Sciatic nerve (tissue), 2 donors: ENCODE measurements around the gene DCC. TPM values are rescaled to one million over a fixed set of nuclear protein-coding genes. Genes with fewer than 3 reads are reported as not detected.

Experiments used
- ATAC-seq: fragments of 200-7000 bp; cut with Tn5 transposase; one replicate; pipeline ENCODE4 v1.9.1; 2020; ENCODE audit warnings: mild to moderate bottlenecking, moderate library complexity
- DNase-seq: peaks from one replicate; pipeline ENCODE4 v3.0.0-alpha.2; 2020; ENCODE audit warnings: low spot score
- intact Hi-C: fragments of 100-400 bp; cut with DNase I; formaldehyde crosslinking; loops from one replicate; pipeline ENCODE4 v1.14.2; 2022
- total RNA-seq: library from RNA; stranded (reverse); fragmentation: NEBNext Ultra II Directional; extraction: Animal tissue kit (Norgen Biotek cat#: 25700); gene quantifications from one replicate; pipeline ENCODE4 v1.2.1, GENCODE V29; 2021
- donor health status: DM: no; HTN: no; CAD: no.
- donor health status: DM: no; HTN: no; CAD: no.

The DCC gene
- total RNA-seq, 1 donor from 2014 or later, result not detected

DNA sequence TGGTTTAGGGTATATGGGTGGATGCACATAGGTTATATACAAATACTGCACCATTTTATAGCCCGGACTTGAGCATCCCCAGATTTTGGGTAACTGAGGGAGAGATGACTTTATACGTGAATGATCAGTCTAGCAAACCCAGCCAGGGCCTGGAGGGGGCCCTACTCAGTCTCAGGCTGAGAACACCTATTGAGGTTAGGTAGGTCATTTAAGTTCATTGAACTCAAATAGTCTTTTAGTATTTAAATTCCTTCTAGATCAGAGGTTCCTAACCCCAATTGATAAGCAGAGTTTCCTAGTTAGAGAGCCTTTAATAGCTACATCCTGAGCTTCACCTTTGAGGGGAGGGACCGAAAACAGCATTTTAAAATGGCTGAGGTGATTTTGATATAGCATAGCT, 487.0 kb downstream of the DCC start:
- intact Hi-C loops, result no loop called here
- no peak for ATAC-seq
- no peak for DNase-seq

- DNase-seq (no peak), ATAC-seq (no peak)
- intact Hi-C loops, result no loop called here
These were observed 489.3 kb downstream of the DCC start for GRCh38 chr18:52829320-52829719.

DNA sequence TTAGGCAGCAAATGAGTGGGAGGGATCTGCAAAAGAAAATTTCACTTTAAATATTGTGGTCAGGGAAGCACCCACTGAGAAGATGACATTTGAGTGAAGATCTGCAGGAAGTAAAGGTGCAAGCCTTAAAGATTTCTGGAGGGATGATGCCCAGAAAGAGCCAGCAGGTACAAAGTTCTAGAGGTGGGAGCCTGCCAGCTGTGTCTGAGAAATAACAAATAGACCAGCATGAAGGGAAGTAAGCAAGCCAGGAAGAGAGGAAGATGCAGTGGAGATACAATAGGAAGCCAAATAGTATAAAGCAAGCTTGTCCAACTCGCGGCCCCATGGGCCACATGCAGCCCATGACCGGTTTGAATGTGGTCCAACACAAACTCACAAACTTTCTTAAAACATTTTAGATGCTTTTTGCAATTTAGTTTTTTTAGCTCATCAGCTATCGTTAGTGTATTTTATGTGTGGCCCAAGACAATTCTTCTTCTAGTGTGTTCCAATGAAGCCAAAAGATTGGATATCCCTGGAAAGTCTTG, 489.9 kb downstream of the DCC start:
- ATAC-seq (peak; percentile 52), DNase-seq (no peak)
- intact Hi-C loops, result no loop called here

- ATAC-seq, result no peak
- intact Hi-C loops, result no loop called here
These were observed 504.3 kb downstream of the DCC start for GRCh38 chr18:52844323-52844722.

GRCh38 chr18:52845036-52845435, 505.0 kb downstream of the DCC start:
- ATAC-seq (no peak), DNase-seq (no peak)
- intact Hi-C loops, result no loop called here

More at GRCh38 chr18:52844323-52844722, 504.3 kb downstream of the DCC start:
- DNase-seq, result no peak

DNA sequence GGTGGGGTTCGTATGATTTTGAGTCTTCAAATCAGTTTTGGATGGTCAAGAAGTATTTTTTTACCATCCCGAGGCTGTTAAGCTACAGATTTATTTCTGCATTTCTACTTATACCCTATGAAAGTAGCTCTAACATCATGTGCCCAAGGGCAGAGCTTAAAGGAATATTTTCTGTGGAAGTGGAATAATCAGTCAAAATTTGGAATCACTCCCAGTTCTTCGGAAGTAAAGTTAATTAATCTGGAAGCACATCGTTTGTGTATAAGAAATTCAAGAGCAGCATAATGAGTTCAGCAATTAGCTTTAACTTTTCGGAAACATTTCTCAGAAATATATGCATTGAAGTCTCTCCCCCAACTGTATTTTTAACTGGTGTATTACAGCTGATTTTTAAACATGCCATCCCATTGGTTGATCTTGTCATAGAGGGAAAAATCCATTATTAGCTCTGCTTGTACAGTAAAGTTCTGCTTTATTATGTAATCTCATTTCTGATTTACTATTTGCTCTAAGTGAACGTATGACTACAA, 510.1 kb downstream of the DCC start:
- no peak for DNase-seq
- ATAC-seq, result no peak
- intact Hi-C loops, result no loop called here

- intact Hi-C loops, result no loop called here
- ATAC-seq (no peak), DNase-seq (no peak)
These were observed 521.6 kb downstream of the DCC start for GRCh38 chr18:52861558-52861957.

- ATAC-seq (no peak), DNase-seq (no peak)
- intact Hi-C loops, result no loop called here
These were observed 529.4 kb downstream of the DCC start for GRCh38 chr18:52869349-52869923.

DNA sequence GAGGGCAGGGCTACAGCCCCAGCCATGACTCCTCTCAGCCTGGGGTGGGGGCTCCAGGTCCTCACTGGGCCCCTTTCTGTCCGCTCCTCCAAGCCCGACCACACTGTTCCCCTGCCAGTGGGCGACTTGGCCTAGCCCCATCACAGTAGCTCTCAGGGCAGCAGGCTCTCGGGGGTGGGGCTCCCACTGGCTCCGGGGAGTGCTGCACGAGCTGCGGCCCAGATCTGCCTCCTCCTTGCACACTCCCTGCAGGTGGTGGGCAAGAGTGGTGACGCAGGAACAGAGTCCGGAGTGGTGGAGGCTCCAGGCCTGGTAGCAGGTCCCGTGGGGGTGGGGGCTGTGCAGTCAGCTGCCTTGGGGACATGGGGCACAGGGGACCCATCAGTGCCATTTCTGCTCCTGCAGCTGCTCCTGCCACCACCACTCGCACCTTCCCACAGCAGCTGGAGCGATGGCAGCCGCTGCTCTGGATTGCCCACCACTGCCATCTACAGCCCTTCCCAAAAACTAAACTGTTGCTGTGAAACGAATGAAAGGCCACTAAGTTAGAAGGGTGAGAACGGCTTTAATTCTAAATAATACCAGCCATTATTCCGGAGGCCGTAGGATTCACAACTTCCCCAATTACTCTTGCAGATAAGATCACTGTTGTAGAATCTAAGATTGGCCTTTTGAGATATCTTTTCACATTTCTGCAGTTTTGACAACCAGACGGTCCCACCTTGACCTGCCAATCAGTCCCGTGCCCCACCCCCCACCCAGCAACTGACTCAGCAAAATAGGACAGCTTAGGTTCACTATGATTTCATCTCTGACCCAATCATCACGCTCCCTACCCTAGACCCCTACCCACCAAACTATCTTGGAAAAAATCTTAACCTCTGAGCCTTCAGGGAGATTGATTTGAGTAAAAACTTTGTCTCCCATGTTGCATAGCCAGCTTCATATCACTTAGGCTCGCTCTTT, 530.2 kb downstream of the DCC start:
- intact Hi-C loops, result no loop called here
- DNase-seq, result no peak
- ATAC-seq, result no peak

- intact Hi-C loops, result no loop called here
- no peak for ATAC-seq
These were observed 534.8 kb downstream of the DCC start for GRCh38 chr18:52874774-52875173.

DNA sequence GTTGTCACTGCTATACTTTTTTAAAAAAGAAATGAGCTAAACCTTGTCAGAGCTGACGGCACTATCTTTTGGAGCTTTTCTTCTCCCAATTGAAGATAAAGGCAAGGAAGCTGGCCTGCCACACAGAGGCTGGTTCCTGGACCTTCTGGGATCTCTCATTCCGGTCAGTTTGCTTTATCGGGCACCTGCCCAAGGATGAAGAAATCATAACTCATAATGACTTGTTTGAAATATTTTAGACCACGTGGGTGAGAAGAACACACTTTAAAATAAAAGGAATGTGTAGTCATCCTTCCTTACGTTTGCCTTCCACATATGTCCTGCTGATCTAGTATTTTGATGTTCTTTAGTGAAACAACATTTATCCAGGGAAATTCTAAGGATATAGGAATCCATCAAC, 535.7 kb downstream of the DCC start:
- DNase-seq, result no peak
- intact Hi-C loops, result no loop called here
- no peak for ATAC-seq

More at GRCh38 chr18:52874774-52875173, 534.8 kb downstream of the DCC start:
- DNase-seq, result no peak

DNA sequence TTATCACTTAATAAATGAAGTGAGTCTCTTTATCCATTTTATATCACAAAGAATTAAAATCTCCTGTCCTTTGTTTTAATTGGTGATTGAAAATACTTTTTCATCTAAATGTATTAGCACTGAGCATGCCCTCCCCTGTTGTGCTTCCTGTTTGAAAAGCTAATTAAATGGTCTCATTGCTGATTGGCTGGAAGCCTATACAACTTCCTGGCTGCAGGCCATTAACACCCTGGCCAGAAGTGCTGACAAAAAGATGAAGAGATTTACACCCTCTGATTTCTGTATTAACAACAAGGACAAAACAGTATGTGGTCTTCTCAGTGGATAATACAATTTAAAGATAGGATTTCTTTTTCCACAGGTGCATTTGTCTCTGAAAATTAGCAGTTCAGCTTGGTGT, 548.0 kb downstream of the DCC start:
- intact Hi-C loops, result no loop called here
- no peak for DNase-seq
- ATAC-seq, result no peak

- DNase-seq (no peak), ATAC-seq (no peak)
- intact Hi-C loops, result no loop called here
These were observed 554.8 kb downstream of the DCC start for GRCh38 chr18:52894801-52895200.

DNA sequence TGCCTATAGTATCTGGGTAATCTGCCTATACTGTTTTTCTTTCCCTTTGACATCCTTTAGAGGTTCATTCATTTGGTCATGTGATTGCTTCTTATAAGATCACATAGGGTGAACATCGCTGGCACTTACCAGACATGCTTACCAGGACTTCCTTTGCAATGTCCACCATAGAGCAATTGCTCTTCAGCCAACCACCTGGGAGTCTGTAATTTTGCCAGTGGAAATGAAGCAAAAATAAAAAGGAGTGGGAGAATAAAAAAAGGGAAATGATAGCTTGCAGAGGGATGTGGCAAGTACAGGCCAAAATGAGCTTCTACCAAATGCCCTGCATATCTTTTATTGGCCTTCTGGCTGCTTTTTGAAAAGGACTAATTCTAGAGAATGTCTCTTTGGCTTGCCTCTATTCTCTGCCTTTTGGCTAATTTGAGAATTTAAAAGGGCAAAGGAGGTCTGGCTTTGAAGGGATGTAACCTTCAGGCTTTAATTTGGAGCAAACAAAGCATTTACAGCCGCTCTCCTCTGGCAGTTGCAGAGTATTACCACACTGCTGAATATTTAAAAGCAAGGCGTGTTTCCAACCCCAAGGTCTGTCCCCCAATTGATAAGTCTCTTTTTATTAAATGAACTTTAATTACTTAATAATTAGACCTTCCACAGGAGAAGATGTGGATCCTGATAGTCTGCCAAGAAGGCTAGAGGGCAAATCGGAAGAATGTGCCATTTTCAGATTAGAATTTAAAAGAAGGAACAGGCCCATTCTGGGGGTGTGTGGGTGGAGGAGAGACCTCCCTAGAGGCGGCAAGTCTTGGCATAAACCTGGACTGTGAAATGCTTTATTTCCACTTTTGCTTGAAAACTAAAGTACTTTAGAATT, 557.9 kb downstream of the DCC start:
- ATAC-seq (no peak), DNase-seq (no peak)
- intact Hi-C loops, result no loop called here

DNA sequence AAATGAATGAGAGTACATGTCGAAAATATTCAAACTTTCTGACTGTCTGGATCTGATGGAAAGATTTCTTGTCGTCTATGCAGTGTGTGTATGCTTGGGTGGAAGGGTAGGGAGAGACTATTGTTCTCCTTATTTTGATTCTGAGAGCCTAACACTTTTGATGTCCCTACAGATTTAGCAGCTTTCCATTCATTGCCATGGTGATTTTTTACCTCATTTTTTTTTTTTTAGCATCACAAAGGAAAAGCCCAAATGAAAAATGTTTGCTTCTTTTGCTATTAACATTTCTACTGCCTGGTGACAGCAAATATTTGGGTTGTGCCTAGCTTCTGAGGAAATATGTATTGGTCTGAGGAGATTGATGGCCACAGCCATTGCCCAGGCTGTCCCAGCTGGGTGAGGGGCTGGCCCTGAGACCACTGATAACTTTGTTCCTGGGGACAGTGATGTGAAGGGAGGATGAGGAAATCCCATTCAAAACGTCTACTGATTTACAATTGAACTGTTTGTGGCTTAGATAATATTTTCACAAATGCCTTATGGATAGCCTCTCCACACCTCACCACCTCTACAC, 558.6 kb downstream of the DCC start:
- no peak for ATAC-seq
- intact Hi-C loops, result no loop called here
- DNase-seq, result no peak

- intact Hi-C loops, result no loop called here
- ATAC-seq (no peak), DNase-seq (no peak)
These were observed 562.2 kb downstream of the DCC start for GRCh38 chr18:52902188-52902587.

DNA sequence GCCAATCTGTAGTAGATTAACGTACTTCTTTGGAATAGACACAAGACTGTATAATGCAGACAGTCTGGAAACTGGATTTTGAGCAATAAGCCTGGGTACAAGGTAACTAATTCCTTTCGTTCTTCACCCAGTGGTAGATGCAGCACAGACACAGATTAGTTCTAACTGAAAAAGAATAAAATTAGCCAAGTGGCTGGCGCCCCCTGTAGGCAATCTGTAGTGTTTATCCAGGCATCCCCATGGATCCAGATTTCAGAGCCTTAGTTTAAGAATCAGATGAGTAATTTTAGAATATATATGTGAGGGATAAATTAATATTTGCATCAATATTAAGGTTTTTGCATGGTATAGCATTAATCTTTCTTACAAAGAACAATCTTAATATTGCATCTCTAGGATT, 563.9 kb downstream of the DCC start:
- intact Hi-C loops, result no loop called here
- DNase-seq, result no peak

DNA sequence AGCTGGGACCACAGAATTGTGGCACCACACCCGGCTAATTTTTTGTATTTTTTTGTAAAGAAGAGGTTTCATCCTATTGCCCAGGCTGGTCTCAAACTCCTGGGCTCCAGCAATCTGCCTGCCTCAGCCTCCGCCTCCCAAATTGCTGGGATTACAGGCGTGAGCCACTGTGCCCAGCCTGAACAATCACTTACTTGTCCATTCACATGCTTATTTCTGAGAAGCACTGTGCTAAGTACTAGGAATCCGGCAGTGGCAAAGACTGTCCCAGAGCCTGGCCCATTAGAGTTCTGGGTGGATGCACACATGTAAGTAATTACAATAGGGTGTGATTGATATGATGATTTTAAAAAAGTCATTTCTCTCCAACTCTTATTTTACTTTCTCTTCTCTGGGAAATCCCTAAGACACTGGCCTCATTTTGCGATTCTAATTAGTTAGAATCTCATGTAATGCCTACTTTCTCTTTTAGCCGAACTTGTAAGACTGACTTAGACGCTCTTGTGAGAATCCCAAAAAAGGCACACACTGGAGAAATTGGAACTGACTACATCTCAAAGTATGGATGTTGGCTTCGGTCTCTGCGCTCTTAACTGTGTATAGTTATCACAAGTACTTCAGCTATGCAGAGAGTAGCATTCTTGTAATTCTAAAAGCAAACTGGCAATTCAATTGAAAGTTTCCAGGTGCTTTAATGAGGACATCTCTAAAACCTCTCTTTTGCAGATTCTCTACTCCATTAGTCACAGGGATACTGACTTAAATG, 567.7 kb downstream of the DCC start:
- intact Hi-C loops, result no loop called here
- ATAC-seq (peak; percentile 34), DNase-seq (no peak)

More for the DNA sequence above, 563.9 kb downstream of the DCC start:
- no peak for ATAC-seq
